ENCODE data around the gene CPNE6.

CPNE6 gene

DNA sequence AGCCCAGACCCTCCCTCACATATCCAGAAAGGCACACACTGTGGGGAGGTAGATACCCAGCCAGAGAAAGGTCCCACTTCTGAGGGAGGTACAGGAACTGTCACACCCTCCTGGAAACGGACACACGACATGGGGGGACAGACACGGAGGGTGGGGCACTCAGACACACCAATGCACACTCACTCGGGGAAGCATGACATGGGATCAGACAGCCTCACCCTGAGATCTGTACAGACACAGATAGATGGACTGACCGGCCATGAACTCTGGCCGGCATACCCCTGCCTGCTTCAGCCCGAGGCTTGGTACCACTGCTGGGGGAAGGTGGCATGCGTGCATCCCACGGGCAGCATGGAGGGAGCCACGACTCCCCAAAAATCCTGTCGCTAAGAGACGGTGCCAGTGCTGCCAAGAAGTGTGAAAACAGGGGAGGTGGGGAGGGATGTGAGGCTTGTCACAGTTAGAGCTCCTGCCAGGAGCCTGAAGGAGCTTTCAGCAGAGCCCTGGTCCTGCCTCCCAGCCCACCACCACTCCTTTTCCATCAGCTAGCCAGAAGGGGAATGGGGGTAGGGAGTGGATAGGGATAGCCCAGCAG, 571 bp downstream of the CPNE6 start:
- POLR2A ChIA-PET = no interaction called here
- Histone ChIP-seq H3K27ac (ENCODE audit: extremely low read depth, low read depth, low read length) (no peak overlapping the region), H3K4me1 (ENCODE audit: control insufficient read depth, insufficient read depth, low read length) (no peaks in the 10 kb centered on the region), H3K9me3 (ENCODE audit: control insufficient read depth, insufficient read depth, low read depth, low read length) (no peaks in the 10 kb centered on the region), H3K4me3 (ENCODE audit: low read depth, low read length) (no peak overlapping the region), H3K36me3 (ENCODE audit: control insufficient read depth in 2 of 2, insufficient read depth in 1 of 2, low read length in 2 of 2) (no peaks in the 10 kb centered on the region)
- CTCF ChIA-PET = interaction anchor here (0.9 to 2.5 kb wide), 2 partner anchors 11 to 18 kb away, joined by 4 to 17 read pairs; no protein-coding TSS in a partner anchor
- TF ChIP-seq, protein P1, sequence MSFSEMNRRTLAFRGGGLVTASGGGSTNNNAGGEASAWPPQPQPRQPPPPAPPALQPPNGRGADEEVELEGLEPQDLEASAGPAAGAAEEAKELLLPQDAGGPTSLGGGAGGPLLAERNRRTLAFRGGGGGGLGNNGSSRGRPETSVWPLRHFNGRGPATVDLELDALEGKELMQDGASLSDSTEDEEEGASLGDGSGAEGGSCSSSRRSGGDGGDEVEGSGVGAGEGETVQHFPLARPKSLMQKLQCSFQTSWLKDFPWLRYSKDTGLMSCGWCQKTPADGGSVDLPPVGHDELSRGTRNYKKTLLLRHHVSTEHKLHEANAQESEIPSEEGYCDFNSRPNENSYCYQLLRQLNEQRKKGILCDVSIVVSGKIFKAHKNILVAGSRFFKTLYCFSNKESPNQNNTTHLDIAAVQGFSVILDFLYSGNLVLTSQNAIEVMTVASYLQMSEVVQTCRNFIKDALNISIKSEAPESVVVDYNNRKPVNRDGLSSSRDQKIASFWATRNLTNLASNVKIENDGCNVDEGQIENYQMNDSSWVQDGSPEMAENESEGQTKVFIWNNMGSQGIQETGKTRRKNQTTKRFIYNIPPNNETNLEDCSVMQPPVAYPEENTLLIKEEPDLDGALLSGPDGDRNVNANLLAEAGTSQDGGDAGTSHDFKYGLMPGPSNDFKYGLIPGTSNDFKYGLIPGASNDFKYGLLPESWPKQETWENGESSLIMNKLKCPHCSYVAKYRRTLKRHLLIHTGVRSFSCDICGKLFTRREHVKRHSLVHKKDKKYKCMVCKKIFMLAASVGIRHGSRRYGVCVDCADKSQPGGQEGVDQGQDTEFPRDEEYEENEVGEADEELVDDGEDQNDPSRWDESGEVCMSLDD (tag by site-specific recombination; IDR thresholded peaks at IDR 0.05) = no peak
- no peak for TF ChIP-seq ZNF302 (tag by site-specific recombination; IDR thresholded peaks at IDR 0.05; ENCODE audit: low read depth)
- TF ChIP-seq ZNF169 (tag by site-specific recombination; IDR thresholded peaks at IDR 0.05) = no peak
- TF ChIP-seq ZNF600 (tag by site-specific recombination; IDR thresholded peaks at IDR 0.05) = no peak
- TF ChIP-seq ZNF654 (tag by site-specific recombination; IDR thresholded peaks at IDR 0.05; ENCODE audit: low read depth) = no peak
- TF ChIP-seq KLF8 (tag by site-specific recombination; IDR thresholded peaks at IDR 0.05) = no peak
- TF ChIP-seq ZNF416 (tag by site-specific recombination; IDR thresholded peaks at IDR 0.05) = no peak
- no peak for TF ChIP-seq REST (tag by site-specific recombination; IDR thresholded peaks at IDR 0.05)
- no peak for TF ChIP-seq ZBTB21 (tag by site-specific recombination; IDR thresholded peaks at IDR 0.05)
- no peak for TF ChIP-seq ZNF670 (tag by site-specific recombination; IDR thresholded peaks at IDR 0.05; ENCODE audit: low read depth)
- TF ChIP-seq ZNF629 (tag by site-specific recombination; IDR thresholded peaks at IDR 0.05) = no peak
- TF ChIP-seq ZNF433 (tag by site-specific recombination; IDR thresholded peaks at IDR 0.05; ENCODE audit: low read depth) = no peak
- no peak for TF ChIP-seq WT1 (tag by site-specific recombination; IDR thresholded peaks at IDR 0.05)
- TF ChIP-seq, protein P2, sequence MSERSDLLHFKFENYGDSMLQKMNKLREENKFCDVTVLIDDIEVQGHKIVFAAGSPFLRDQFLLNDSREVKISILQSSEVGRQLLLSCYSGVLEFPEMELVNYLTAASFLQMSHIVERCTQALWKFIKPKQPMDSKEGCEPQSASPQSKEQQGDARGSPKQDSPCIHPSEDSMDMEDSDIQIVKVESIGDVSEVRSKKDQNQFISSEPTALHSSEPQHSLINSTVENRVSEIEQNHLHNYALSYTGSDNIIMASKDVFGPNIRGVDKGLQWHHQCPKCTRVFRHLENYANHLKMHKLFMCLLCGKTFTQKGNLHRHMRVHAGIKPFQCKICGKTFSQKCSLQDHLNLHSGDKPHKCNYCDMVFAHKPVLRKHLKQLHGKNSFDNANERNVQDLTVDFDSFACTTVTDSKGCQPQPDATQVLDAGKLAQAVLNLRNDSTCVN (tag by site-specific recombination; optimal IDR thresholded peaks at IDR 0.05) = no peak
- TF ChIP-seq, protein P3, sequence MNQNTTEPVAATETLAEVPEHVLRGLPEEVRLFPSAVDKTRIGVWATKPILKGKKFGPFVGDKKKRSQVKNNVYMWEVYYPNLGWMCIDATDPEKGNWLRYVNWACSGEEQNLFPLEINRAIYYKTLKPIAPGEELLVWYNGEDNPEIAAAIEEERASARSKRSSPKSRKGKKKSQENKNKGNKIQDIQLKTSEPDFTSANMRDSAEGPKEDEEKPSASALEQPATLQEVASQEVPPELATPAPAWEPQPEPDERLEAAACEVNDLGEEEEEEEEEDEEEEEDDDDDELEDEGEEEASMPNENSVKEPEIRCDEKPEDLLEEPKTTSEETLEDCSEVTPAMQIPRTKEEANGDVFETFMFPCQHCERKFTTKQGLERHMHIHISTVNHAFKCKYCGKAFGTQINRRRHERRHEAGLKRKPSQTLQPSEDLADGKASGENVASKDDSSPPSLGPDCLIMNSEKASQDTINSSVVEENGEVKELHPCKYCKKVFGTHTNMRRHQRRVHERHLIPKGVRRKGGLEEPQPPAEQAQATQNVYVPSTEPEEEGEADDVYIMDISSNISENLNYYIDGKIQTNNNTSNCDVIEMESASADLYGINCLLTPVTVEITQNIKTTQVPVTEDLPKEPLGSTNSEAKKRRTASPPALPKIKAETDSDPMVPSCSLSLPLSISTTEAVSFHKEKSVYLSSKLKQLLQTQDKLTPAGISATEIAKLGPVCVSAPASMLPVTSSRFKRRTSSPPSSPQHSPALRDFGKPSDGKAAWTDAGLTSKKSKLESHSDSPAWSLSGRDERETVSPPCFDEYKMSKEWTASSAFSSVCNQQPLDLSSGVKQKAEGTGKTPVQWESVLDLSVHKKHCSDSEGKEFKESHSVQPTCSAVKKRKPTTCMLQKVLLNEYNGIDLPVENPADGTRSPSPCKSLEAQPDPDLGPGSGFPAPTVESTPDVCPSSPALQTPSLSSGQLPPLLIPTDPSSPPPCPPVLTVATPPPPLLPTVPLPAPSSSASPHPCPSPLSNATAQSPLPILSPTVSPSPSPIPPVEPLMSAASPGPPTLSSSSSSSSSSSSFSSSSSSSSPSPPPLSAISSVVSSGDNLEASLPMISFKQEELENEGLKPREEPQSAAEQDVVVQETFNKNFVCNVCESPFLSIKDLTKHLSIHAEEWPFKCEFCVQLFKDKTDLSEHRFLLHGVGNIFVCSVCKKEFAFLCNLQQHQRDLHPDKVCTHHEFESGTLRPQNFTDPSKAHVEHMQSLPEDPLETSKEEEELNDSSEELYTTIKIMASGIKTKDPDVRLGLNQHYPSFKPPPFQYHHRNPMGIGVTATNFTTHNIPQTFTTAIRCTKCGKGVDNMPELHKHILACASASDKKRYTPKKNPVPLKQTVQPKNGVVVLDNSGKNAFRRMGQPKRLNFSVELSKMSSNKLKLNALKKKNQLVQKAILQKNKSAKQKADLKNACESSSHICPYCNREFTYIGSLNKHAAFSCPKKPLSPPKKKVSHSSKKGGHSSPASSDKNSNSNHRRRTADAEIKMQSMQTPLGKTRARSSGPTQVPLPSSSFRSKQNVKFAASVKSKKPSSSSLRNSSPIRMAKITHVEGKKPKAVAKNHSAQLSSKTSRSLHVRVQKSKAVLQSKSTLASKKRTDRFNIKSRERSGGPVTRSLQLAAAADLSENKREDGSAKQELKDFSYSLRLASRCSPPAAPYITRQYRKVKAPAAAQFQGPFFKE (tag by site-specific recombination; IDR thresholded peaks at IDR 0.05; ENCODE audit: borderline replicate concordance) = no peak
- no peak for TF ChIP-seq ZFP41 (tag by site-specific recombination; IDR thresholded peaks at IDR 0.05; ENCODE audit: borderline replicate concordance)
- TF ChIP-seq ZNF391 (tag by site-specific recombination; IDR thresholded peaks at IDR 0.05; ENCODE audit: borderline replicate concordance, low read depth) = no peak
- no peak for TF ChIP-seq TRIM28 (IDR thresholded peaks at IDR 0.05; ENCODE audit: borderline replicate concordance, low read length)

Data from HEK293 (cell line).